ENCODE data around the gene DDX28. TPM values are rescaled to one million over a fixed set of nuclear protein-coding genes. Genes with fewer than 3 reads are reported as not detected.

DDX28 gene
- polyA plus RNA-seq, 3 donors, result 14.7 to 42.9 (median 27.7) TPM

DNA sequence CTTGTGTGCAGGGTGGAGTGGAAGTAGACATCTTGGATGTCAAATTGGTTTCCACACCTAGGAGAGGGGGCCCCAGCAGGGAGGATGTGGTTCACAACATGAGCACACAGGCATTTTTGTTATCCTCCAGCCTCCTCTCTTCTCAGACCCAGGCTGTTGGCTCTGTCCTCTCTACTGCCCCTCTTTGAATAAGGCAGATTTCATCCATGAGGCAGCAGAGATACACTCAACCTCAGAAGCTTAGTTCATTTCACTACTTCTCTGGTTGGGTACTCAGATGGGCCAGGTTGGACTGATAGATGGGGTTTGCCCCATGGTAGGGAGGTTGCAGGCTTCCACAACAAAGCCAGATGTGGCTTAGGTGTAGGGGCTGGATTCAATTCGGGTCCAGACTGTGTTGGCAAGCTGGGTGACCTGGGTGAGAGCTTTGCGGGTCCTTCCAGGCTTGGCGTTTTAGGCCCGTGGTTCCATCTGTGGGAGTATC lies 39.9 kb upstream of the DDX28 start:
- H3K27ac Mint-ChIP-seq, result peak overlapping the region in 2 of 7 donors; percentile 63 to 68
- Histone ChIP-seq H3K4me1 (ENCODE audit: control insufficient read depth in 1 of 2, insufficient read depth in 2 of 2, low read length in 2 of 2) (peaks cover 55 to 56% of the 10 kb centered on the region in 2 donors), H3K9me3 (replicated peaks in 1 of 2; ENCODE audit: control insufficient read depth in 1 of 2, insufficient read depth in 1 of 2, low read length in 2 of 2) (no peaks in the 10 kb centered on the region)

DNA sequence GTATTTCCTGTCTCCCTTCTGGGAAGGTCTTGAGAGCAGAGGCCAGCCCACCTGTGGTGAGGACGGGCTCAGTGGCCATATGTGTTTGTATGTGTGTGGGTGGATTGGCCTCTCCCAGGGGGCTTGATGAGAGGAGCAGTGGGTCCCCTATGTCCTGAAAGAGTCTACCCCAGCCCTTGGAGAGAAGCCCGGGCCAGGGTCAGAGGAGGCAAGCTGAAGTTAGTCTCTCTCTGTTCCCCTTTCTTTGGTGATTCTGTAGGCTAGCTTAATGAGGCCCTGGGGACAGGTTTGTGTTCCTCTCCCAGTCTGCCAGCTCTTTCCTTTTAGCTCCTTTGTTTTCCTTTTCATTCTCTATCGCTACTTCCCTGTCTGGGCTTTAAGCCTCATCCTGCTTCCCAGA lies 38.4 kb upstream of the DDX28 start:
- peaks cover 0 to 2% (median 0%) of the 10 kb centered on the region in 3 donors for H3K27me3 Mint-ChIP-seq (ENCODE audit: low read depth in 3 of 3)
- H3K9me3 Mint-ChIP-seq, result no peaks in the 10 kb centered on the region
- H3K4me1 ChIP-seq (ENCODE audit: control insufficient read depth in 1 of 2, insufficient read depth in 2 of 2, low read length in 2 of 2), result peaks cover 55 to 56% of the 10 kb centered on the region in 2 donors
- H3K4me3 Mint-ChIP-seq, result peak overlapping the region in 1 of 2 donors; percentile 47
- H3K9me3 ChIP-seq (replicated peaks in 1 of 2; ENCODE audit: control insufficient read depth in 1 of 2, insufficient read depth in 1 of 2, low read length in 2 of 2), result no peaks in the 10 kb centered on the region
- no peak overlapping the region for H3K4me2 ChIP-seq (replicated peaks; ENCODE audit: extremely low read depth, low read length, poor library complexity, severe bottlenecking)
- H3K27ac Mint-ChIP-seq, result peak overlapping the region; percentile 65 to 94 (median 81)
- H2AFZ ChIP-seq (ENCODE audit: insufficient read depth, low read depth, low read length, poor library complexity, severe bottlenecking), result peak overlapping the region; percentile 24
- H3K27ac ChIP-seq (ENCODE audit: low read depth in 1 of 2, low read length in 2 of 2), result peak overlapping the region; percentile 68 to 72
- H3K4me3 ChIP-seq (replicated peaks in 1 of 3; ENCODE audit: low read depth in 2 of 3, low read length in 3 of 3), result no peak overlapping the region
- TF ChIP-seq, protein P1, sequence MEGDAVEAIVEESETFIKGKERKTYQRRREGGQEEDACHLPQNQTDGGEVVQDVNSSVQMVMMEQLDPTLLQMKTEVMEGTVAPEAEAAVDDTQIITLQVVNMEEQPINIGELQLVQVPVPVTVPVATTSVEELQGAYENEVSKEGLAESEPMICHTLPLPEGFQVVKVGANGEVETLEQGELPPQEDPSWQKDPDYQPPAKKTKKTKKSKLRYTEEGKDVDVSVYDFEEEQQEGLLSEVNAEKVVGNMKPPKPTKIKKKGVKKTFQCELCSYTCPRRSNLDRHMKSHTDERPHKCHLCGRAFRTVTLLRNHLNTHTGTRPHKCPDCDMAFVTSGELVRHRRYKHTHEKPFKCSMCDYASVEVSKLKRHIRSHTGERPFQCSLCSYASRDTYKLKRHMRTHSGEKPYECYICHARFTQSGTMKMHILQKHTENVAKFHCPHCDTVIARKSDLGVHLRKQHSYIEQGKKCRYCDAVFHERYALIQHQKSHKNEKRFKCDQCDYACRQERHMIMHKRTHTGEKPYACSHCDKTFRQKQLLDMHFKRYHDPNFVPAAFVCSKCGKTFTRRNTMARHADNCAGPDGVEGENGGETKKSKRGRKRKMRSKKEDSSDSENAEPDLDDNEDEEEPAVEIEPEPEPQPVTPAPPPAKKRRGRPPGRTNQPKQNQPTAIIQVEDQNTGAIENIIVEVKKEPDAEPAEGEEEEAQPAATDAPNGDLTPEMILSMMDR (IDR thresholded peaks at IDR 0.05), result no peak
- DNase-seq, result no peak
- 67% methylated on average over 2 of the region's 3 CpGs for WGBS (ENCODE audit: insufficient coverage)
- H3K4me1 Mint-ChIP-seq, result peaks cover 64% of the 10 kb centered on the region
- H3K27me3 ChIP-seq (ENCODE audit: control insufficient read depth in 2 of 2, insufficient read depth in 2 of 2, low read length in 2 of 2), result no peaks in the 10 kb centered on the region
- H3K36me3 ChIP-seq (replicated peaks in 1 of 2; ENCODE audit: control insufficient read depth in 1 of 2, insufficient read depth in 2 of 2, low read length in 2 of 2), result peaks cover 16 to 70% of the 10 kb centered on the region in 2 donors
- peak overlapping the region; percentile 23 for H3K9ac ChIP-seq (ENCODE audit: insufficient read depth, low read length, poor library complexity, severe bottlenecking)
- peaks cover 48 to 74% of the 10 kb centered on the region in 2 donors for H3K36me3 Mint-ChIP-seq
- intact Hi-C loops (cut with micrococcal nuclease), result loop anchor here in 1 of 2 donors (5.0 to 10.0 kb wide), 2 partner anchors 179 to 237 kb away; partner anchors contain the start of gene NRN1L
- no peaks in the 10 kb centered on the region for H3K79me2 ChIP-seq (ENCODE audit: insufficient read depth, low read length)
- H4K20me1 ChIP-seq (ENCODE audit: insufficient read depth, low read length), result no peaks in the 10 kb centered on the region

More for the DNA sequence above, 39.9 kb upstream of the DDX28 start:
- H3K4me3 Mint-ChIP-seq, result no peak overlapping the region
- Histone ChIP-seq H3K79me2 (ENCODE audit: insufficient read depth, low read length) (no peaks in the 10 kb centered on the region), H3K4me2 (replicated peaks; ENCODE audit: extremely low read depth, low read length, poor library complexity, severe bottlenecking) (no peak overlapping the region), H3K9ac (ENCODE audit: insufficient read depth, low read length, poor library complexity, severe bottlenecking) (no peak overlapping the region), H2AFZ (ENCODE audit: insufficient read depth, low read depth, low read length, poor library complexity, severe bottlenecking) (no peak overlapping the region), H3K4me3 (replicated peaks in 1 of 3; ENCODE audit: low read depth in 2 of 3, low read length in 3 of 3) (no peak overlapping the region), H3K36me3 (replicated peaks in 1 of 2; ENCODE audit: control insufficient read depth in 1 of 2, insufficient read depth in 2 of 2, low read length in 2 of 2) (peaks cover 21 to 71% of the 10 kb centered on the region in 2 donors), H4K20me1 (ENCODE audit: insufficient read depth, low read length) (no peaks in the 10 kb centered on the region), H3K27ac (ENCODE audit: low read depth in 1 of 2, low read length in 2 of 2) (peak overlapping the region; percentile 14 to 90), H3K27me3 (ENCODE audit: control insufficient read depth in 2 of 2, insufficient read depth in 2 of 2, low read length in 2 of 2) (no peaks in the 10 kb centered on the region)
- peaks cover 0 to 4% (median 0%) of the 10 kb centered on the region in 3 donors for H3K27me3 Mint-ChIP-seq (ENCODE audit: low read depth in 3 of 3)
- peaks cover 50 to 75% of the 10 kb centered on the region in 2 donors for H3K36me3 Mint-ChIP-seq
- TF ChIP-seq, protein P1 (IDR thresholded peaks at IDR 0.05), result no peak
- H3K4me1 Mint-ChIP-seq, result peaks cover 64% of the 10 kb centered on the region
- intact Hi-C loops (cut with micrococcal nuclease), result loop anchor here in 1 of 2 donors (5.0 to 10.0 kb wide), 2 partner anchors 181 to 238 kb away; partner anchors contain the start of gene NRN1L
- DNase-seq, result no peak
- WGBS (ENCODE audit: insufficient coverage), result no CpG with 5 or more reads among the region's 4 CpGs
- H3K9me3 Mint-ChIP-seq, result no peaks in the 10 kb centered on the region

All from CD14-positive monocyte (primary cell).